Tibial artery (tissue), 4 donors: ENCODE results near the gene KRT13.
A peak's percentile ranks its signal among the peaks of the same experiment; 100 is the strongest.

Experiments used
- DNase-seq, 2 donors: peaks; one replicate each; pipeline ENCODE4 v3.0.0-alpha.2; 2019
- H3K27ac ChIP-seq, 2 donors: fragments of 200-600 bp; sonication (generic) in 1 of 2; 1 replicate in 1 of 2; 2 replicates in 1 of 2; pipeline ENCODE4 v1.5.1; 2018 to 2019; ENCODE audit warnings: mild to moderate bottlenecking in 1 of 2
- H3K27me3 ChIP-seq, 2 donors: fragments of 200-600 bp; sonication (generic) in 1 of 2; one replicate each; pipeline versions ENCODE4 v1.5.1 to v1.6.0; 2016 to 2019
- H3K36me3 ChIP-seq, 3 donors: fragments of 200-600 bp; sonication (generic) in 2 of 3; one replicate each; pipeline ENCODE4 v1.5.1; 2016 to 2019; ENCODE audit warnings: mild to moderate bottlenecking in 2 of 3
- H3K4me1 ChIP-seq, 4 donors: fragments of 200-600 bp; sonication (generic) in 2 of 4; 1 replicate in 3 of 4; 2 replicates in 1 of 4; pipeline ENCODE4 v1.5.1; 2016 to 2019
- H3K4me3 ChIP-seq, 2 donors: fragments of 200-600 bp; sonication (generic) in 1 of 2; 1 replicate in 1 of 2; 2 replicates in 1 of 2; pipeline ENCODE4 v1.5.1; 2018 to 2019; ENCODE audit warnings: mild to moderate bottlenecking in 2 of 2
- H3K9me3 ChIP-seq, 3 donors: fragments of 200-600 bp; sonication (generic) in 1 of 3; one replicate each; pipeline ENCODE4 v1.5.1; 2016 to 2019
- intact Hi-C: fragments of 100-400 bp; cut with DNase I; formaldehyde crosslinking; loops from one replicate; pipeline ENCODE4 v1.15.0; 2023; ENCODE audit warnings: low total_unique reads
- TF ChIP-seq, protein P1 (sequence below), 2 experiments: fragments of 200-600 bp in 1 of 2; fragments of 450-650 bp in 1 of 2; IDR thresholded peaks; one replicate each; pipeline ENCODE4 v1.5.1; 2017 to 2019; ENCODE audit warnings: antibody characterized with exemption in 2 of 2, mild to moderate bottlenecking in 1 of 2, moderate library complexity in 1 of 2

KRT13 gene

DNA sequence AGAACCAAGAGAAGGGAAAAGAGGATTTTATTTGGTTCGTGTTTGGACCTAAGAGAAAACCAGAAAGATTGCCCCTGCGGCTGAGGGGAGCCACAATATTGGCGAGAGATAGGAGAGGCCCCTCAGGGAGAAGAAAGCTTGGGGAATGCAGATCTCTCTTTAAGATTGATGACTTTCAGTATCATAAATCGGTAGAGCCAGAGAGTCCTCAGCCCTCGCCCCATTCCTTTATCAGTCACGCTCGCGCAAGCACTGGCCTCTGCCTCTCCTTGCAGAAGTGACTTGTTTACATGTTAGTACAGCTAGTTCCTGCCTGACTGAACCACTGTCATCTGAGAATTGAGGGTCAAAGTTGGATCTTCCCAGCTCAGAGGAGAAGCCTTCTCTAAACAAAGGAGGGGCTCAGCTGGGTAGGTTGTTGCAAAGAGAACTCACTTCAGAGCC, 44.2 kb upstream of the KRT13 start:
- TF ChIP-seq, protein P1, sequence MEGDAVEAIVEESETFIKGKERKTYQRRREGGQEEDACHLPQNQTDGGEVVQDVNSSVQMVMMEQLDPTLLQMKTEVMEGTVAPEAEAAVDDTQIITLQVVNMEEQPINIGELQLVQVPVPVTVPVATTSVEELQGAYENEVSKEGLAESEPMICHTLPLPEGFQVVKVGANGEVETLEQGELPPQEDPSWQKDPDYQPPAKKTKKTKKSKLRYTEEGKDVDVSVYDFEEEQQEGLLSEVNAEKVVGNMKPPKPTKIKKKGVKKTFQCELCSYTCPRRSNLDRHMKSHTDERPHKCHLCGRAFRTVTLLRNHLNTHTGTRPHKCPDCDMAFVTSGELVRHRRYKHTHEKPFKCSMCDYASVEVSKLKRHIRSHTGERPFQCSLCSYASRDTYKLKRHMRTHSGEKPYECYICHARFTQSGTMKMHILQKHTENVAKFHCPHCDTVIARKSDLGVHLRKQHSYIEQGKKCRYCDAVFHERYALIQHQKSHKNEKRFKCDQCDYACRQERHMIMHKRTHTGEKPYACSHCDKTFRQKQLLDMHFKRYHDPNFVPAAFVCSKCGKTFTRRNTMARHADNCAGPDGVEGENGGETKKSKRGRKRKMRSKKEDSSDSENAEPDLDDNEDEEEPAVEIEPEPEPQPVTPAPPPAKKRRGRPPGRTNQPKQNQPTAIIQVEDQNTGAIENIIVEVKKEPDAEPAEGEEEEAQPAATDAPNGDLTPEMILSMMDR (IDR thresholded peaks at IDR 0.05) = no peak
- Histone ChIP-seq H3K9me3 (no peaks in the 10 kb centered on the region), H3K4me1 (peaks cover 0 to 28% (median 25%) of the 10 kb centered on the region in 4 donors), H3K36me3 (no peaks in the 10 kb centered on the region), H3K27ac (no peak overlapping the region), H3K27me3 (no peaks in the 10 kb centered on the region), H3K4me3 (no peak overlapping the region)
- intact Hi-C loops = loop anchor here (5.0 kb wide), 3 partner anchors 98 to 642 kb away; no protein-coding TSS in a partner anchor
- no peak for DNase-seq

DNA sequence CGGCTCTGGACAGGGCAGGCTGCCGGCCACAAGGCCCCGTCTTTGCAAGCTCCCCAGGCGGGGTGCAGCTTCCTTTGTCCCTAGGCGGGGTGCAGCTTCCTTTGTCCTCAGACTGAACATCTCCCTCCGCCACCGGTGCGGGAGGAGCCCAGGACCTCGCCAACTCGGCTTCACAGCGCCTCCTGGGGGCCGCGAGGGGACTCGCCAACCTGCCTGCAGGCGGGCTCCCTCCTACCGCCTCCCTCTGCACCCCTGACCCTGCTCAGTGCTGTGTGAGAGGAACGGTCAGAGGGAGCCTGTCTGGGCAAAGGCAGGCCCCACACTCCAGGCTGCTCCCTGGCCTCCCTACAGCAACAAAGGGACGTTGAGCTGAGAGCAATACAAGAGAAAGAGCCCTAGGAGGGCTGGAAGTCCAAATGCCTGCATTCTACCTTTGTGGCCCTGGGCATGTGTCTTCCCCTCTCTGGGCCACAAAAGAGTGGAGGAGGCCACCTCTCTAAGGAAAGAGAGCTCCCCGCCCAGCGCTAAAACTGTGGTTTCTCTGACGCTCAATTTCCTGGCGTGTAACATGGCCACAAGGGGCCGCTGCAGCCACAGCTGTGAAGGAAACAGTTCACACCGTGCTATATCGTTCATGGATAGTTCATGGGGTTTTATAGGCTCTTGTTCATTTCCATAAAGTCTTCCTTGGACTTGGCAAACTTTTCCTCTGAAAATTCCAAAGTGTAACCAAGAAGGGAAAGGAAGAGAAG, 43.6 kb upstream of the KRT13 start:
- H3K27ac ChIP-seq = peak overlapping the region; percentile 61 to 62

DNA sequence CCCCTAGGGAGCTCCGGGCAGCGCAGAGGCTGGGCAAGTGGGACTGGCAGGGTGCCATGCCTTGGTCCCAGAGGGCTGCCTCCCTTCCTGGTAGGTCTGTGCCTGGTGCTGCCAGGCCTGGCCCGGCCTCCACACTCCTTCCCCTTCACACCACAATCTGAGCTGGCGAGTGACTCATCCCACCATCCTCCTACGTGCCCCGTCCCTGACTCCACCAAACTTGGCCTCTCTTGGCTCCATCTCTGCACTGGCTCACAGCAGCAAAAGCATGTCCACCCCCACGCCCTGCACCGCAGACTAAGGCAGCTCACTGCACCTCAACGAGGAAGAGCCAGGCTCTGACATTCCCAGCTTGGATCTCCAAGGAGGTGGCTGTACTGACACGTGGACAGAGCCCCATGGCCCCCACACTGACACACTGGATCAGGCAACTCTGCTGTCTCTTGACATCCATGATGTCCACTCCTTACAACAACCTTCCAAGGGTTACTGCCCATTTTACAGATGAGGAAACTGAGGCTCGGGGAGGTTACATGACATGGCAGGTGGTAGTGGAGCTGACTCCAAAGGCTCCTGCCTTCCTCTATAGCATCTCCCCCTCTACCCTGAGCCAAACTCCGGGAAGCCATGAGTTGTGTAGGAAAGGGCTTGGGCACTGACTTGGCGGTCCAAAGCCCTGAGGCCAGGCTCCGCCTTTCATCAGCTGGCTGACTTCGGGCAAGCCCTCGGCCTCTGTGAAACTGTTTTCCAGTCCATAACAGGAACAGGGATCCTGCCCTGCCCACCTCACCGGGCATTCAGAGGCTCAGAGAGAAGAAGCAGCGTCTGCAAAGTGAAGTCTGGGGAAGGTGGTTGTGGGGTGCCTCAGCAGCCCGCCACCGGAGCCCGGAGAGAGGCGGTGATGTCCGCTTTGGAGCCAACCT, 42.8 kb upstream of the KRT13 start:
- H3K9me3 ChIP-seq = no peaks in the 10 kb centered on the region
- no peaks in the 10 kb centered on the region for H3K27me3 ChIP-seq
- H3K4me1 ChIP-seq = peaks cover 0 to 28% (median 25%) of the 10 kb centered on the region in 4 donors
- peak; percentile 64 to 94 for DNase-seq
- peak overlapping the region; percentile 4 to 23 for H3K4me3 ChIP-seq
- H3K27ac ChIP-seq = peak overlapping the region; percentile 61 to 62
- TF ChIP-seq, protein P1 (IDR thresholded peaks at IDR 0.05) = no peak
- intact Hi-C loops = loop anchor here (5.0 kb wide), 2 partner anchors 99 to 114 kb away; no protein-coding TSS in a partner anchor
- H3K36me3 ChIP-seq = no peaks in the 10 kb centered on the region

More for the DNA sequence above, 43.6 kb upstream of the KRT13 start:
- H3K4me3 ChIP-seq = peak overlapping the region; percentile 4 to 23
- no peaks in the 10 kb centered on the region for H3K9me3 ChIP-seq
- DNase-seq = peak; percentile 84 to 87
- H3K4me1 ChIP-seq = peaks cover 0 to 28% (median 25%) of the 10 kb centered on the region in 4 donors
- TF ChIP-seq, protein P1 (IDR thresholded peaks at IDR 0.05) = peak; percentile 84 to 90
- no peaks in the 10 kb centered on the region for H3K27me3 ChIP-seq
- H3K36me3 ChIP-seq = no peaks in the 10 kb centered on the region
- intact Hi-C loops = loop anchor here (5.0 kb wide), 2 partner anchors 98 to 113 kb away; no protein-coding TSS in a partner anchor

DNA sequence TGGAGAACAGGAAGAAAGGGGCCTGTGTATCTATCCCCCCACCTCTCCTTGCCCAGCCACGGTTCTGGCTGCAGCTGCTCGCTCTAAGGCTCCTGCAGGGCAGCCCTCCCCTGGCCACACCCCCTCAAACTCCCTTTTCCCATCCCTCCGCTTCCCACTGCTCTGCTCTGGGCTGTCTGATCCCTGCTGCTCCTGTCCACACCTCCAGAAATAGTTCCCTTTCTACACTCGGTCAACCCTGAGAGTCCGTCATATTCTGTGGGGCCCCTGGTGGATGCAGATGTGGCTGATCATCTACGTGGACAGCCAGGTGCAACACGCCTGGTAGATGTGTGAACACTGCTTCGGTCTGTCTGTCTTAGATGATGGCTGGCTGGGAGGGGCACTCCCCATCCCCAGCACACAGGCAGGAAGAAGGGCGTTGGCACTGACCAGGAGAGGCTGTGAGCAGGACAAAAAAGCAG, 42.0 kb upstream of the KRT13 start:
- peak overlapping the region; percentile 61 to 62 for H3K27ac ChIP-seq
- TF ChIP-seq, protein P1 (IDR thresholded peaks at IDR 0.05) = no peak

DNA sequence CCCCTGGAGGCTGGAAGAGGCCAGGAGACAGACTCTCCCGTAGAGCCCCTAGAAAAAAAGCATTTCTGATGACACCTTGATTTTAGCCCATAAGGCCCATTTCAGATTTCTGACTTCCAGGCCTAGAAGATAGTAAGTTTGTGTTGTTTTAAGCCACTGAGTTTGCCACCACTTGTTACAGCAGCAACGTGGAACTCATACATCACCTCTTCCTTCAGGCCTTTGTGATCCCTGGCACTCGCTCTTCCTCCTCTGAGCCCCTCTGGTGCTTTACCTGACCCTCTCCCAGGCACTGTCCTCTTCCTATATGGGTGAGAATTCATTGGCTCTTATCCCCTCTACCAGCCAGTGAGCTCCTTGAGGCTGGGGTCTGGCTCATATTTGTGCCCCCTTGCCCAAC, 41.4 kb upstream of the KRT13 start:
- intact Hi-C loops = loop anchor here (5.0 kb wide), 2 partner anchors 100 to 115 kb away; no protein-coding TSS in a partner anchor

More for the DNA sequence above, 42.0 kb upstream of the KRT13 start:
- Histone ChIP-seq H3K4me1 (peaks cover 0 to 28% (median 25%) of the 10 kb centered on the region in 4 donors), H3K36me3 (no peaks in the 10 kb centered on the region), H3K27me3 (no peaks in the 10 kb centered on the region), H3K9me3 (no peaks in the 10 kb centered on the region), H3K4me3 (no peak overlapping the region)
- intact Hi-C loops = loop anchor here (5.0 kb wide), 2 partner anchors 100 to 115 kb away; no protein-coding TSS in a partner anchor
- no peak for DNase-seq

More for the DNA sequence above, 41.4 kb upstream of the KRT13 start:
- Histone ChIP-seq H3K4me3 (no peak overlapping the region), H3K4me1 (peaks cover 0 to 28% (median 25%) of the 10 kb centered on the region in 4 donors), H3K27me3 (no peaks in the 10 kb centered on the region), H3K9me3 (no peaks in the 10 kb centered on the region), H3K27ac (peak overlapping the region in 1 of 2 donors; percentile 62), H3K36me3 (no peaks in the 10 kb centered on the region)
- TF ChIP-seq, protein P1 (IDR thresholded peaks at IDR 0.05) = no peak
- DNase-seq = no peak
